ENCODE measurements around the gene LEMD3.

GRCh38 chr12:65294641-65295262 lies 125.4 kb downstream of the LEMD3 start:
- TF ChIP-seq EZH2 (IDR thresholded peaks at IDR 0.05; ENCODE audit: low read length, missing control alignments) (no peak), CTCF (conservative IDR thresholded peaks at IDR 0.05 in 1 of 2, IDR thresholded peaks at IDR 0.05 in 1 of 2; ENCODE audit: low read depth in 1 of 2, low read length in 2 of 2) (no peak)

Data from fibroblast of lung (primary cell).